GM12892 (cell line): ENCODE results near the gene EXOC6B.

Source experiments
- POLR2A ChIP-seq: IDR thresholded peaks from 2 replicates; pipeline ENCODE4 v1.6.1; 2011; ENCODE audit warnings: low read depth, low read length, control low read depth
- TAF1 ChIP-seq: IDR thresholded peaks from 2 replicates; pipeline ENCODE4 v1.6.1; 2011; ENCODE audit warnings: low read depth, mild to moderate bottlenecking, control low read depth, low read length, borderline replicate concordance

DNA sequence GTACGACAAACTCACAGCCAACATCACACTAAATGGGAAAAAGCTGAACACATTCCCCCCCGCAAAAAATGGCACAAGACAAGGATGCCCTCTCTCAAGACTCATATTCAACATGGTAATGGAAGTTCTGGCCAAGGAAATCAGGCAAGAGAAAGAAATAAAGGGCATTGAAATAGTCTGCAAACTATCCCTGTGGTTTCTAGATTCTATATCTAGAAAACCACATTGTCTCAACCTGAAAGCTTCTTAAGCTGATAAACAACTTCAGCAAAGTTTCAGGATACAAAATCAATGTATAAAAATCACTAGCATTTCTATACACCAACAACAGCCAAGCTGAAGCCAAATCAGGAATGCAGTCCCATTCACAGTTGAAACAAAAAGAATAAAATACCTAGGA lies 383.6 kb downstream of the EXOC6B start:
- TF ChIP-seq POLR2A (no peak), TAF1 (no peak)
